HG03135 (cell line): ENCODE measurements around the gene PDSS2.
"Not testable (repeated sequence)": the region's sequence is repeated elsewhere in the genome, so short reads cannot be mapped to it uniquely, and the experiment has no call there.

Experiments
- ATAC-seq: cut with Tn5 transposase; IDR thresholded peaks from one replicate; pipeline ENCODE4 v1.9.1; 2021; ENCODE audit warnings: mild to moderate bottlenecking, moderate library complexity; ENCODE audit not compliant: unreplicated experiment

PDSS2 gene

GRCh38 chr6:107230448-107230847 lies 228.9 kb downstream of the PDSS2 start:
- ATAC-seq: no peak

GRCh38 chr6:107230024-107230423 lies 229.3 kb downstream of the PDSS2 start:
- ATAC-seq: no peak

GRCh38 chr6:107228754-107229153 lies 230.6 kb downstream of the PDSS2 start:
- ATAC-seq: no peak

- no peak for ATAC-seq
Observed at GRCh38 chr6:107221519-107221918, 237.8 kb downstream of the PDSS2 start.

GRCh38 chr6:107219851-107220250 lies 239.5 kb downstream of the PDSS2 start:
- ATAC-seq: no peak

- ATAC-seq: no peak
Observed at GRCh38 chr6:107218142-107218541, 241.2 kb downstream of the PDSS2 start.

GRCh38 chr6:107217248-107217647 lies 242.1 kb downstream of the PDSS2 start:
- no peak for ATAC-seq

- no peak for ATAC-seq
Observed at GRCh38 chr6:107216197-107216933, 243.0 kb downstream of the PDSS2 start.

GRCh38 chr6:107215334-107215733 lies 244.0 kb downstream of the PDSS2 start:
- no peak for ATAC-seq

GRCh38 chr6:107214655-107215054 lies 244.7 kb downstream of the PDSS2 start:
- no peak for ATAC-seq

GRCh38 chr6:107209406-107210305 lies 249.7 kb downstream of the PDSS2 start:
- no peak for ATAC-seq

GRCh38 chr6:107207251-107207873 lies 252.0 kb downstream of the PDSS2 start:
- ATAC-seq: no peak

- no peak for ATAC-seq
Observed at GRCh38 chr6:107205058-107205998, 254.0 kb downstream of the PDSS2 start.

- no peak for ATAC-seq
Observed at GRCh38 chr6:107202876-107203468, 256.4 kb downstream of the PDSS2 start.

- no peak for ATAC-seq
Observed at GRCh38 chr6:107198631-107199416, 260.5 kb downstream of the PDSS2 start.

- no peak for ATAC-seq
Observed at GRCh38 chr6:107196152-107196551, 263.2 kb downstream of the PDSS2 start.

GRCh38 chr6:107194723-107195122 lies 264.6 kb downstream of the PDSS2 start:
- not testable (repeated sequence) for ATAC-seq

- no peak for ATAC-seq
Observed at GRCh38 chr6:107192830-107193229, 266.5 kb downstream of the PDSS2 start.

- no peak for ATAC-seq
Observed at GRCh38 chr6:107187630-107188029, 271.7 kb downstream of the PDSS2 start.
